B cell (primary cell): Measurements from ENCODE around the gene TEAD1. TPM values are rescaled to one million over a fixed set of nuclear protein-coding genes. Genes with fewer than 3 reads are reported as not detected.

Experiments
- ATAC-seq: fragments of 200-7000 bp; cut with Tn5 transposase; one replicate; pipeline ENCODE4 v1.10.0; 2021; ENCODE audit warnings: low read depth, mild to moderate bottlenecking, moderate number of reproducible peaks, moderate library complexity
- CTCF ChIA-PET: fragments of 350-600 bp; sonication (Branson Sonifier 250); formaldehyde crosslinking; loops from one replicate; lab custom pipeline; 2021; ENCODE audit warnings: antibody characterized with exemption, inconsistent platforms; lab: Charles Lee
- POLR2A ChIA-PET: fragments of 350-600 bp; sonication (Branson Sonifier 250); formaldehyde crosslinking; loops from one replicate; lab custom pipeline; 2021; ENCODE audit warnings: antibody characterized with exemption; lab: Charles Lee
- DNase-seq: peaks from one replicate; pipeline ENCODE4 v3.0.0; 2013
- H2AFZ ChIP-seq: 2 replicates; pipeline ENCODE4 v1.6.1; 2012; ENCODE audit warnings: mild to moderate bottlenecking, low read depth, low read length; ENCODE audit not compliant: insufficient read depth, poor library complexity, severe bottlenecking
- H3K27ac ChIP-seq, 2 donors: 1 replicate in 1 of 2; 2 replicates in 1 of 2; pipeline ENCODE4 v1.5.1; 2012 to 2013; ENCODE audit warnings: low read length in 2 of 2, mild to moderate bottlenecking in 2 of 2, moderate library complexity in 1 of 2
- H3K27me3 ChIP-seq, 4 experiments: fragments of 200-600 bp in 1 of 4; sonication (generic) in 1 of 4; replicated peaks in 1 of 4; 1 replicate in 2 of 4; 2 replicates in 2 of 4; pipeline versions ENCODE4 v1.6.1 to v1.7.0; 2013 to 2016; ENCODE audit warnings: low read length in 3 of 4, mild to moderate bottlenecking in 2 of 4, mixed read lengths in 1 of 4, moderate library complexity in 1 of 4; ENCODE audit not compliant: insufficient read depth in 4 of 4, control insufficient read depth in 3 of 4; ENCODE audit errors: control extremely low read depth in 1 of 4
- H3K36me3 ChIP-seq, 2 experiments: replicated peaks in 1 of 2; 1 replicate in 1 of 2; 2 replicates in 1 of 2; pipeline versions ENCODE4 v1.6.1 to v1.7.1; 2013; ENCODE audit warnings: low read length in 1 of 2; ENCODE audit not compliant: insufficient read depth in 2 of 2, control insufficient read depth in 1 of 2; ENCODE audit errors: control extremely low read depth in 1 of 2, extremely low read depth in 1 of 2
- H3K4me1 ChIP-seq, 2 donors: fragments of 200-600 bp in 1 of 2; sonication (generic) in 1 of 2; 1 replicate in 1 of 2; 2 replicates in 1 of 2; pipeline versions ENCODE4 v1.5.1 to v1.6.1; 2013 to 2017; ENCODE audit warnings: low read length in 2 of 2; ENCODE audit not compliant: control insufficient read depth in 2 of 2, insufficient read depth in 2 of 2
- H3K4me2 ChIP-seq: replicated peaks from 2 replicates; pipeline ENCODE3; 2012; ENCODE audit warnings: mild to moderate bottlenecking, low read depth, low read length; ENCODE audit not compliant: poor library complexity, severe bottlenecking
- H3K4me3 ChIP-seq, 5 experiments: fragments of 200-600 bp in 1 of 5; sonication (generic) in 1 of 5; 1 replicate in 3 of 5; 2 replicates in 2 of 5; pipeline versions ENCODE4 v1.5.1 to v1.7.0; 2011 to 2016; ENCODE audit warnings: low read length in 4 of 5, mild to moderate bottlenecking in 4 of 5, low read depth in 2 of 5, control low read depth in 1 of 5, moderate library complexity in 1 of 5; ENCODE audit not compliant: insufficient read depth in 1 of 5; ENCODE audit errors: control extremely low read depth in 1 of 5, extremely low read depth in 1 of 5
- H3K79me2 ChIP-seq: fragments of 200-600 bp; sonication (generic); one replicate; pipeline ENCODE4 v1.6.0; 2016; ENCODE audit warnings: low read length; ENCODE audit not compliant: control insufficient read depth, insufficient read depth
- H3K9ac ChIP-seq: fragments of 200-600 bp; sonication (generic); 2 replicates; pipeline ENCODE4 v1.6.1; 2017; ENCODE audit warnings: mild to moderate bottlenecking, low read length, moderate library complexity
- H3K9me3 ChIP-seq, 3 donors: one replicate each; pipeline versions ENCODE4 v1.6.1 to v1.7.1; 2013; ENCODE audit warnings: low read length in 2 of 3; ENCODE audit not compliant: control insufficient read depth in 2 of 3, insufficient read depth in 1 of 3; ENCODE audit errors: control extremely low read depth in 1 of 3
- H4K20me1 ChIP-seq: 2 replicates; pipeline ENCODE4 v1.6.0; 2012; ENCODE audit warnings: mild to moderate bottlenecking, low read length; ENCODE audit not compliant: insufficient read depth, control insufficient read depth, poor library complexity, severe bottlenecking
- H3K27ac Mint-ChIP-seq: one replicate; pipeline ENCODE4 v1.8.0; 2021; ENCODE audit warnings: mixed read lengths
- H3K27me3 Mint-ChIP-seq: one replicate; pipeline ENCODE4 v1.8.0; 2021; ENCODE audit warnings: mixed read lengths
- H3K4me1 Mint-ChIP-seq: one replicate; pipeline ENCODE4 v1.8.0; 2021; ENCODE audit warnings: mixed read lengths
- H3K4me3 Mint-ChIP-seq: one replicate; pipeline ENCODE4 v1.8.0; 2021; ENCODE audit warnings: mixed read lengths
- H3K9me3 Mint-ChIP-seq: one replicate; pipeline ENCODE4 v1.8.0; 2022; ENCODE audit warnings: mixed read lengths; ENCODE audit not compliant: insufficient read depth
- EZH2 ChIP-seq: IDR thresholded peaks from 2 replicates; pipeline ENCODE4 v1.6.1; 2012; ENCODE audit warnings: borderline replicate concordance, low read depth, mild to moderate bottlenecking, moderate library complexity, low read length; ENCODE audit not compliant: insufficient read depth, poor library complexity, severe bottlenecking
- WGBS: methylation state at CpG from one replicate; pipeline ENCODE4 v1.1.5; 2013; ENCODE audit warnings: missing lambda C conversion rate; ENCODE audit not compliant: insufficient coverage; 5-methylcytosine and 5-hydroxymethylcytosine counted together
- intact Hi-C: fragments of 100-400 bp; cut with micrococcal nuclease; formaldehyde crosslinking; loops from one replicate; pipeline ENCODE4 v1.10.0; 2022
- polyA plus RNA-seq: library from polyadenylated mRNA; depleted of rRNA; stranded (reverse); fragments of >200 nt; gene quantifications from 2 replicates; pipeline ENCODE4 v1.2.3, GENCODE V29; 2012
- total RNA-seq, 2 donors: library from RNA; stranded (reverse); fragments of 120-200 nt in 1 of 2; gene quantifications; 1 replicate in 1 of 2; 2 replicates in 1 of 2; pipeline versions ENCODE4 v1.2.3 to v1.2.4, GENCODE V29; 2013 to 2022
- TF ChIP-seq, protein P1 (sequence below): fragments of 200-600 bp; IDR thresholded peaks from one replicate; pipeline ENCODE4 v1.8.0; 2022; ENCODE audit warnings: antibody characterized with exemption, mild to moderate bottlenecking

TEAD1 gene
- total and polyA plus RNA-seq, 2 donors (not counting 1 experiment from before 2014, with no cell fraction given): 0.30 TPM; not detected in 1

GRCh38 chr11:12743834-12744449 is 69.7 kb downstream of the TEAD1 start:
- Histone ChIP-seq H4K20me1 (no peaks in the 10 kb centered on the region), H3K79me2 (no peaks in the 10 kb centered on the region), H3K9ac (no peak overlapping the region), H3K27me3 (no peaks in the 10 kb centered on the region), H3K9me3 (no peaks in the 10 kb centered on the region), H3K27ac (no peak overlapping the region), H2AFZ (no peak overlapping the region), H3K4me3 (no peak overlapping the region), H3K4me2 (no peak overlapping the region), H3K4me1 (no peaks in the 10 kb centered on the region), H3K36me3 (no peaks in the 10 kb centered on the region)
- ChIA-PET CTCF (no interaction called here), POLR2A (no interaction called here)
- no peak overlapping the region for H3K27ac Mint-ChIP-seq
- H3K4me1 Mint-ChIP-seq: no peaks in the 10 kb centered on the region
- peaks cover 3% of the 10 kb centered on the region for H3K27me3 Mint-ChIP-seq
- TF ChIP-seq EZH2: no peak
- TF ChIP-seq, protein P1, sequence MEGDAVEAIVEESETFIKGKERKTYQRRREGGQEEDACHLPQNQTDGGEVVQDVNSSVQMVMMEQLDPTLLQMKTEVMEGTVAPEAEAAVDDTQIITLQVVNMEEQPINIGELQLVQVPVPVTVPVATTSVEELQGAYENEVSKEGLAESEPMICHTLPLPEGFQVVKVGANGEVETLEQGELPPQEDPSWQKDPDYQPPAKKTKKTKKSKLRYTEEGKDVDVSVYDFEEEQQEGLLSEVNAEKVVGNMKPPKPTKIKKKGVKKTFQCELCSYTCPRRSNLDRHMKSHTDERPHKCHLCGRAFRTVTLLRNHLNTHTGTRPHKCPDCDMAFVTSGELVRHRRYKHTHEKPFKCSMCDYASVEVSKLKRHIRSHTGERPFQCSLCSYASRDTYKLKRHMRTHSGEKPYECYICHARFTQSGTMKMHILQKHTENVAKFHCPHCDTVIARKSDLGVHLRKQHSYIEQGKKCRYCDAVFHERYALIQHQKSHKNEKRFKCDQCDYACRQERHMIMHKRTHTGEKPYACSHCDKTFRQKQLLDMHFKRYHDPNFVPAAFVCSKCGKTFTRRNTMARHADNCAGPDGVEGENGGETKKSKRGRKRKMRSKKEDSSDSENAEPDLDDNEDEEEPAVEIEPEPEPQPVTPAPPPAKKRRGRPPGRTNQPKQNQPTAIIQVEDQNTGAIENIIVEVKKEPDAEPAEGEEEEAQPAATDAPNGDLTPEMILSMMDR: no peak
- ATAC-seq: no peak
- no peak for DNase-seq
- intact Hi-C loops: no loop called here
- H3K4me3 Mint-ChIP-seq: no peak overlapping the region
- WGBS: 97% methylated on average over 8 of the region's 8 CpGs
- peaks cover 4% of the 10 kb centered on the region for H3K9me3 Mint-ChIP-seq

- Histone ChIP-seq H4K20me1 (no peaks in the 10 kb centered on the region), H3K79me2 (no peaks in the 10 kb centered on the region), H3K36me3 (no peaks in the 10 kb centered on the region), H2AFZ (no peak overlapping the region), H3K27ac (no peak overlapping the region), H3K9ac (no peak overlapping the region), H3K4me1 (no peaks in the 10 kb centered on the region), H3K27me3 (no peaks in the 10 kb centered on the region), H3K4me3 (no peak overlapping the region), H3K4me2 (no peak overlapping the region), H3K9me3 (no peaks in the 10 kb centered on the region)
- Mint-ChIP-seq H3K27ac (no peak overlapping the region), H3K27me3 (peaks cover 3% of the 10 kb centered on the region), H3K4me3 (no peak overlapping the region), H3K9me3 (peaks cover 4% of the 10 kb centered on the region), H3K4me1 (no peaks in the 10 kb centered on the region)
- DNase-seq (no peak), ATAC-seq (no peak)
- intact Hi-C loops: no loop called here
- WGBS: 98% methylated on average over 7 of the region's 10 CpGs
- ChIA-PET CTCF (no interaction called here), POLR2A (no interaction called here)
- TF ChIP-seq EZH2: no peak
- TF ChIP-seq, protein P1: no peak
These were observed 70.7 kb downstream of the TEAD1 start for GRCh38 chr11:12744826-12745502.
